BE2C (cell line): ENCODE data around the gene PDCD4.

Experiments used
- DNase-seq: peaks from one replicate; pipeline ENCODE4 v3.0.0-alpha.2; 2020
- H3K27me3 ChIP-seq: fragments of 250-450 bp; sonication (Bioruptor Pico); 2 replicates; pipeline ENCODE4 v1.5.1; 2020; ENCODE audit warnings: mild to moderate bottlenecking
- H3K36me3 ChIP-seq: fragments of 250-450 bp; sonication (Bioruptor Pico); 2 replicates; pipeline ENCODE4 v1.5.1; 2020; ENCODE audit warnings: mild to moderate bottlenecking
- H3K4me1 ChIP-seq: fragments of 250-450 bp; sonication (Bioruptor Pico); 2 replicates; pipeline ENCODE4 v1.5.1; 2020
- H3K4me3 ChIP-seq: 2 replicates; pipeline ENCODE4 v1.5.1; 2011; ENCODE audit warnings: low read depth, low read length
- H3K9me3 ChIP-seq: fragments of 250-450 bp; sonication (Bioruptor Pico); 2 replicates; pipeline ENCODE4 v1.5.1; 2020
- CTCF ChIP-seq: IDR thresholded peaks from 2 replicates; pipeline ENCODE4 v1.5.1; 2012; ENCODE audit warnings: mild to moderate bottlenecking, low read depth, low read length

Gene PDCD4

GRCh38 chr10:110833941-110834628 lies 37.6 kb upstream of the PDCD4 start:
- peaks cover 7% of the 10 kb centered on the region; the same call in 1 of the 2 replicates for H3K4me1 ChIP-seq
- DNase-seq = no peak
- H3K27me3 ChIP-seq = no peaks in the 10 kb centered on the region
- TF ChIP-seq CTCF = no peak
- H3K4me3 ChIP-seq = no peak overlapping the region
- H3K36me3 ChIP-seq = peaks cover 48% of the 10 kb centered on the region
- no peaks in the 10 kb centered on the region for H3K9me3 ChIP-seq

GRCh38 chr10:110834629-110835301 lies 37.0 kb upstream of the PDCD4 start:
- no peak for DNase-seq
- Histone ChIP-seq H3K27me3 (no peaks in the 10 kb centered on the region), H3K9me3 (no peaks in the 10 kb centered on the region), H3K4me1 (peaks cover 7% of the 10 kb centered on the region; the same call in 1 of the 2 replicates), H3K4me3 (no peak overlapping the region), H3K36me3 (peaks cover 41% of the 10 kb centered on the region)
- TF ChIP-seq CTCF = no peak

- Histone ChIP-seq H3K27me3 (no peaks in the 10 kb centered on the region), H3K9me3 (no peaks in the 10 kb centered on the region), H3K36me3 (peaks cover 33% of the 10 kb centered on the region), H3K4me1 (peaks cover 7% of the 10 kb centered on the region; the same call in 1 of the 2 replicates), H3K4me3 (no peak overlapping the region)
- no peak for DNase-seq
- no peak for TF ChIP-seq CTCF
Observed at GRCh38 chr10:110835841-110836240, 35.9 kb upstream of the PDCD4 start.

- Histone ChIP-seq H3K4me1 (peaks cover 7% of the 10 kb centered on the region; the same call in 1 of the 2 replicates), H3K4me3 (no peak overlapping the region), H3K27me3 (no peaks in the 10 kb centered on the region), H3K36me3 (peaks cover 26% of the 10 kb centered on the region), H3K9me3 (no peaks in the 10 kb centered on the region)
- no peak for DNase-seq
- no peak for TF ChIP-seq CTCF
Observed at GRCh38 chr10:110836706-110837105, 35.0 kb upstream of the PDCD4 start.

GRCh38 chr10:110837418-110838171 lies 34.1 kb upstream of the PDCD4 start:
- DNase-seq = no peak
- Histone ChIP-seq H3K9me3 (no peaks in the 10 kb centered on the region), H3K4me1 (peaks cover 7% of the 10 kb centered on the region; the same call in 1 of the 2 replicates), H3K4me3 (no peak overlapping the region), H3K36me3 (peaks cover 25% of the 10 kb centered on the region), H3K27me3 (no peaks in the 10 kb centered on the region)
- TF ChIP-seq CTCF = no peak
